Measurements from ENCODE around the gene SOBP. TPM values are rescaled to one million over a fixed set of nuclear protein-coding genes. Genes with fewer than 3 reads are reported as not detected.

Gene SOBP
- total RNA-seq, 1 experiment from 2014 or later, result 10.1 TPM

GRCh38 chr6:107550241-107550840, 60.4 kb downstream of the SOBP start (continued):
- TF ChIP-seq ZNF281 (CRISPR knock-in tag; IDR thresholded peaks at IDR 0.05), result no peak
- TF ChIP-seq AR (CRISPR knock-in tag; IDR thresholded peaks at IDR 0.05), result no peak
- no peak for TF ChIP-seq MAX (CRISPR knock-in tag; IDR thresholded peaks at IDR 0.05)
- no peak for TF ChIP-seq NFATC4 (CRISPR knock-in tag; IDR thresholded peaks at IDR 0.05)
- no peak for TF ChIP-seq ARID4B (CRISPR knock-in tag; IDR thresholded peaks at IDR 0.05; ENCODE audit: borderline replicate concordance)
- TF ChIP-seq ZNF425 (CRISPR knock-in tag; conservative IDR thresholded peaks at IDR 0.05), result no peak

GRCh38 chr6:107550906-107551305, 61.0 kb downstream of the SOBP start:
- no peaks in the 10 kb centered on the region for H3K9me3 Mint-ChIP-seq
- no peak overlapping the region for H3K4me3 Mint-ChIP-seq
- no peaks in the 10 kb centered on the region for H3K36me3 Mint-ChIP-seq
- DNase-seq (ENCODE audit: low spot score) (no peak), ATAC-seq (no peak)
- H3K27me3 Mint-ChIP-seq (ENCODE audit: low read depth), result no peaks in the 10 kb centered on the region
- H3K4me1 Mint-ChIP-seq, result peaks cover 17% of the 10 kb centered on the region
- ChIA-PET CTCF (interaction anchor here (0.5 to 1.2 kb wide), 2 partner anchors 41 to 233 kb away, joined by 3 read pairs; no protein-coding TSS in a partner anchor), POLR2A (no interaction called here)
- TF ChIP-seq SP1 (CRISPR knock-in tag; conservative IDR thresholded peaks at IDR 0.05) (no peak), ZBTB21 (CRISPR knock-in tag; IDR thresholded peaks at IDR 0.05; ENCODE audit: borderline replicate concordance) (no peak), CBFB (CRISPR knock-in tag; IDR thresholded peaks at IDR 0.05; ENCODE audit: low read depth) (no peak), NR2C2 (CRISPR knock-in tag; IDR thresholded peaks at IDR 0.05) (no peak), CDX4 (CRISPR knock-in tag; IDR thresholded peaks at IDR 0.05; ENCODE audit: borderline replicate concordance) (no peak)
- H3K27ac Mint-ChIP-seq, result no peak overlapping the region

All from WTC11 (cell line).